ENCODE results near the gene UNC80.

- TF ChIP-seq EP300 (IDR thresholded peaks at IDR 0.05; ENCODE audit: low read depth in 2 of 2, low read length in 2 of 2) (no peak), EP300 (CRISPR knock-in tag; IDR thresholded peaks at IDR 0.05; ENCODE audit: borderline replicate concordance) (no peak), ATF2 (CRISPR knock-in tag; IDR thresholded peaks at IDR 0.05) (no peak), KDM5A (IDR thresholded peaks at IDR 0.05; ENCODE audit: borderline replicate concordance, low read length) (no peak), THAP9 (CRISPR knock-in tag; IDR thresholded peaks at IDR 0.05; ENCODE audit: borderline replicate concordance) (no peak), HBP1 (CRISPR knock-in tag; IDR thresholded peaks at IDR 0.05; ENCODE audit: low read depth) (no peak), HOXA7 (CRISPR knock-in tag; IDR thresholded peaks at IDR 0.05) (no peak)
These were observed 14.5 kb upstream of the UNC80 start for GRCh38 chr2:209757163-209757562.
